DND-41 (cell line): Measurements from ENCODE around the gene TAOK3.

Source experiments
- EZH2 ChIP-seq: IDR thresholded peaks from 3 replicates; pipeline ENCODE4 v1.6.1; 2012; ENCODE audit warnings: borderline replicate concordance, low read depth, mild to moderate bottlenecking, moderate library complexity, low read length, inconsistent platforms; ENCODE audit not compliant: severe bottlenecking
- TF ChIP-seq, protein P1 (sequence below): IDR thresholded peaks from 2 replicates; pipeline ENCODE4 v1.5.1; 2012; ENCODE audit warnings: borderline replicate concordance, low read length, moderate library complexity, mild to moderate bottlenecking; ENCODE audit not compliant: poor library complexity, severe bottlenecking; ENCODE audit errors: extremely low read depth

DNA sequence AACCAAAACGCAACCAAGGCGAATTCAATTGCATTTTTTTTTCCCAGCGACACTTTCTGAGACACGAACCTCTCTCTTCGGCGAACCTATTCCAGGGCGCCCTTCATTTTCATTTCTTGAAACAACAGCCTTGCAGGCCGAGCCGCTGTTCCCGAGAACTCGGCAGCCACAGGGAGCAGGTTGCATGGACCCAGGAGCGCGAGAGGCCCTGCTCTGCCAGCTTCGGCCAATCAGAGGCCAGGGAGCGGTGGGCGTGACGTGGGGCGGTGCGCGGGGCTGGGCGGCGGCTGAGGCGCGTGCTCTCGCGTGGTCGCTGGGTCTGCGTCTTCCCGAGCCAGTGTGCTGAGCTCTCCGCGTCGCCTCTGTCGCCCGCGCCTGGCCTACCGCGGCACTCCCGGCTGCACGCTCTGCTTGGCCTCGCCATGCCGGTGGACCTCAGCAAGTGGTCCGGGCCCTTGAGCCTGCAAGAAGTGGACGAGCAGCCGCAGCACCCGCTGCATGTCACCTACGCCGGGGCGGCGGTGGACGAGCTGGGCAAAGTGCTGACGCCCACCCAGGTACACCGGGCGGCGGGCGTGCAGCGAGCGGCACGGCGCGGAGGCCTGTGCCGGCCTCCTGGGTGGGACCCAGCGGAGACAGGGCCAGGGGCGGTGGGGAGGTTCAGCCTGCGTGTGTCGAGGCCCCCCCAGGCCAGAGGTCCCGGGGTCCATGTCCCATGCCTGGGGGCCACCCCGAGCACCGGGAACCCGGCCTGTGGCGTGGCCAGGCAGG lies 236.7 kb downstream of the TAOK3 start, which contains the start of gene PEBP1:
- TF ChIP-seq, protein P1, sequence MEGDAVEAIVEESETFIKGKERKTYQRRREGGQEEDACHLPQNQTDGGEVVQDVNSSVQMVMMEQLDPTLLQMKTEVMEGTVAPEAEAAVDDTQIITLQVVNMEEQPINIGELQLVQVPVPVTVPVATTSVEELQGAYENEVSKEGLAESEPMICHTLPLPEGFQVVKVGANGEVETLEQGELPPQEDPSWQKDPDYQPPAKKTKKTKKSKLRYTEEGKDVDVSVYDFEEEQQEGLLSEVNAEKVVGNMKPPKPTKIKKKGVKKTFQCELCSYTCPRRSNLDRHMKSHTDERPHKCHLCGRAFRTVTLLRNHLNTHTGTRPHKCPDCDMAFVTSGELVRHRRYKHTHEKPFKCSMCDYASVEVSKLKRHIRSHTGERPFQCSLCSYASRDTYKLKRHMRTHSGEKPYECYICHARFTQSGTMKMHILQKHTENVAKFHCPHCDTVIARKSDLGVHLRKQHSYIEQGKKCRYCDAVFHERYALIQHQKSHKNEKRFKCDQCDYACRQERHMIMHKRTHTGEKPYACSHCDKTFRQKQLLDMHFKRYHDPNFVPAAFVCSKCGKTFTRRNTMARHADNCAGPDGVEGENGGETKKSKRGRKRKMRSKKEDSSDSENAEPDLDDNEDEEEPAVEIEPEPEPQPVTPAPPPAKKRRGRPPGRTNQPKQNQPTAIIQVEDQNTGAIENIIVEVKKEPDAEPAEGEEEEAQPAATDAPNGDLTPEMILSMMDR: no peak
- TF ChIP-seq EZH2: no peak
